Common myeloid progenitor, CD34-positive (primary cell): ENCODE data around the gene NQO2.
A peak's percentile ranks its signal among the peaks of the same experiment; 100 is the strongest.
"Not testable (repeated sequence)": the region's sequence is repeated elsewhere in the genome, so short reads cannot be mapped to it uniquely, and the experiment has no call there.

ENCODE experiments used
- CTCF ChIA-PET: fragments of 350-600 bp; sonication (Branson Sonifier 250); formaldehyde crosslinking; loops from one replicate; lab custom pipeline; 2021; ENCODE audit warnings: antibody characterized with exemption; lab: Charles Lee
- POLR2A ChIA-PET: fragments of 350-600 bp; sonication (Branson Sonifier 250); formaldehyde crosslinking; loops from one replicate; lab custom pipeline; 2021; ENCODE audit warnings: antibody characterized with exemption; lab: Charles Lee
- DNase-seq, 3 donors: peaks; one replicate each; pipeline versions ENCODE4 v3.0.0 to v3.0.0-alpha.2; 2013
- H3K27ac ChIP-seq, 2 experiments: 1 replicate in 1 of 2; 2 replicates in 1 of 2; pipeline ENCODE4 v1.7.0; 2013; ENCODE audit warnings: inconsistent platforms in 2 of 2, low read length in 2 of 2, mild to moderate bottlenecking in 2 of 2, low read depth in 1 of 2, moderate library complexity in 1 of 2; ENCODE audit not compliant: severe bottlenecking in 2 of 2, insufficient read depth in 1 of 2, poor library complexity in 1 of 2
- H3K27me3 ChIP-seq, 5 experiments: replicated peaks in 2 of 5; 1 replicate in 3 of 5; 2 replicates in 2 of 5; pipeline versions ENCODE4 v1.6.1 to v1.7.0; 2013; ENCODE audit warnings: low read length in 4 of 5, mild to moderate bottlenecking in 2 of 5, moderate library complexity in 2 of 5, inconsistent platforms in 1 of 5; ENCODE audit not compliant: insufficient read depth in 5 of 5, control insufficient read depth in 4 of 5
- H3K36me3 ChIP-seq, 4 experiments: 1 replicate in 2 of 4; 2 replicates in 2 of 4; pipeline versions ENCODE4 v1.6.1 to v1.7.0; 2013; ENCODE audit warnings: low read length in 3 of 4, control low read depth in 1 of 4, mild to moderate bottlenecking in 1 of 4; ENCODE audit not compliant: control insufficient read depth in 4 of 4, insufficient read depth in 4 of 4
- H3K4me1 ChIP-seq, 4 experiments: 1 replicate in 3 of 4; 2 replicates in 1 of 4; pipeline versions ENCODE4 v1.6.1 to v1.7.1; 2013; ENCODE audit warnings: low read length in 3 of 4, mild to moderate bottlenecking in 3 of 4, control low read depth in 1 of 4, inconsistent platforms in 1 of 4, moderate library complexity in 1 of 4; ENCODE audit not compliant: control insufficient read depth in 4 of 4, insufficient read depth in 4 of 4; ENCODE audit errors: control extremely low read depth in 1 of 4
- H3K4me3 ChIP-seq, 7 experiments: 1 replicate in 4 of 7; 2 replicates in 3 of 7; pipeline versions ENCODE4 v1.5.1 to v1.7.0; 2013; ENCODE audit warnings: mild to moderate bottlenecking in 7 of 7, low read length in 6 of 7, moderate library complexity in 6 of 7, inconsistent platforms in 2 of 7, low read depth in 2 of 7, control low read depth in 1 of 7; ENCODE audit not compliant: insufficient read depth in 4 of 7, control insufficient read depth in 1 of 7; ENCODE audit errors: extremely low read depth in 1 of 7
- H3K9me3 ChIP-seq, 5 experiments: 1 replicate in 4 of 5; 2 replicates in 1 of 5; pipeline versions ENCODE4 v1.6.1 to v1.7.1; 2013; ENCODE audit warnings: low read length in 4 of 5, mild to moderate bottlenecking in 2 of 5, inconsistent platforms in 1 of 5, low read depth in 1 of 5, moderate library complexity in 1 of 5; ENCODE audit not compliant: control insufficient read depth in 4 of 5, insufficient read depth in 2 of 5; ENCODE audit errors: control extremely low read depth in 1 of 5
- WGBS: methylation state at CpG from one replicate; pipeline ENCODE4 v1.1.5; 2013; ENCODE audit not compliant: insufficient coverage; 5-methylcytosine and 5-hydroxymethylcytosine counted together

Gene NQO2

GRCh38 chr6:3028156-3028555, 28.5 kb downstream of the NQO2 start:
- CTCF ChIA-PET = interaction anchor here (2.1 to 2.6 kb wide), 4 partner anchors 8 to 26 kb away, joined by 8 to 10 read pairs (median 10); no protein-coding TSS in a partner anchor

GRCh38 chr6:3031857-3032640, 32.4 kb downstream of the NQO2 start:
- ChIA-PET CTCF (interaction anchor here (0.7 to 1.5 kb wide), 5 partner anchors 12 to 33 kb away, joined by 3 read pairs; partner anchors contain the start of gene NQO2), POLR2A (no interaction called here)
- 84% methylated on average over 6 of the region's 15 CpGs for WGBS
- H3K36me3 ChIP-seq = no peaks in the 10 kb centered on the region
- no peak overlapping the region for H3K4me3 ChIP-seq
- peaks cover 0 to 7% (median 3%) of the 10 kb centered on the region in 4 experiments for H3K4me1 ChIP-seq
- DNase-seq = peak in 1 of 3 donors; percentile 43
- no peaks in the 10 kb centered on the region for H3K27me3 ChIP-seq
- H3K27ac ChIP-seq = no peak overlapping the region
- H3K9me3 ChIP-seq = peaks cover 0 to 2% (median 0%) of the 10 kb centered on the region in 5 experiments

More at GRCh38 chr6:3028156-3028555, 28.5 kb downstream of the NQO2 start:
- H3K9me3 ChIP-seq, H3K27me3 ChIP-seq, DNase-seq, H3K36me3 ChIP-seq, H3K27ac ChIP-seq, H3K4me3 ChIP-seq, POLR2A ChIA-PET: not testable (repeated sequence)
- 87% methylated on average over 3 of the region's 5 CpGs for WGBS
- H3K4me1 ChIP-seq = peaks cover 10 to 42% (median 35%) of the 10 kb centered on the region in 4 experiments

GRCh38 chr6:3032986-3033385, 33.3 kb downstream of the NQO2 start:
- POLR2A ChIA-PET = no interaction called here
- H3K4me3 ChIP-seq = no peak overlapping the region
- H3K27ac ChIP-seq = no peak overlapping the region
- CTCF ChIA-PET = no interaction called here
- H3K27me3 ChIP-seq = no peaks in the 10 kb centered on the region
- WGBS = 100% methylated on average over 1 of the region's 3 CpGs
- H3K36me3 ChIP-seq = no peaks in the 10 kb centered on the region
- H3K4me1 ChIP-seq = peaks cover 0 to 3% (median under 1%) of the 10 kb centered on the region in 4 experiments
- no peak for DNase-seq
- H3K9me3 ChIP-seq = peaks cover 0 to 2% (median 0%) of the 10 kb centered on the region in 5 experiments

GRCh38 chr6:3033652-3034051, 34.0 kb downstream of the NQO2 start:
- WGBS = 100% methylated on average over 3 of the region's 5 CpGs
- peaks cover 0 to 3% (median under 1%) of the 10 kb centered on the region in 4 experiments for H3K4me1 ChIP-seq
- no peak overlapping the region for H3K4me3 ChIP-seq
- ChIA-PET POLR2A (no interaction called here), CTCF (no interaction called here)
- DNase-seq = no peak
- no peak overlapping the region for H3K27ac ChIP-seq
- H3K27me3 ChIP-seq = no peaks in the 10 kb centered on the region
- no peaks in the 10 kb centered on the region for H3K36me3 ChIP-seq
- peaks cover 0 to 2% (median 0%) of the 10 kb centered on the region in 5 experiments for H3K9me3 ChIP-seq

GRCh38 chr6:3035397-3035796, 35.7 kb downstream of the NQO2 start:
- no peaks in the 10 kb centered on the region for H3K36me3 ChIP-seq
- H3K4me1 ChIP-seq = peaks cover 0 to 3% (median under 1%) of the 10 kb centered on the region in 4 experiments
- peaks cover 0 to 2% (median 0%) of the 10 kb centered on the region in 5 experiments for H3K9me3 ChIP-seq
- no peaks in the 10 kb centered on the region for H3K27me3 ChIP-seq
- 73% methylated on average over 4 of the region's 5 CpGs for WGBS
- H3K4me3 ChIP-seq = no peak overlapping the region
- ChIA-PET CTCF (interaction anchor here (0.6 to 1.5 kb wide), 3 partner anchors 8 to 146 kb away, joined by 3 to 8 read pairs (median 3); partner anchors contain the start of gene NQO2), POLR2A (interaction anchor here (0.6 kb wide), 1 partner anchor 219 kb away, joined by 3 read pairs; no protein-coding TSS in a partner anchor)
- no peak overlapping the region for H3K27ac ChIP-seq
- no peak for DNase-seq

GRCh38 chr6:3036861-3037637, 37.4 kb downstream of the NQO2 start:
- no peak for DNase-seq
- H3K9me3 ChIP-seq = peaks cover 0 to 2% (median 0%) of the 10 kb centered on the region in 5 experiments
- H3K36me3 ChIP-seq = no peaks in the 10 kb centered on the region
- POLR2A ChIA-PET = no interaction called here
- 90% methylated on average over 14 of the region's 19 CpGs for WGBS
- no peak overlapping the region for H3K4me3 ChIP-seq
- H3K27me3 ChIP-seq = no peaks in the 10 kb centered on the region
- peaks cover 0 to 3% (median under 1%) of the 10 kb centered on the region in 4 experiments for H3K4me1 ChIP-seq
- H3K27ac ChIP-seq = no peak overlapping the region
- CTCF ChIA-PET = interaction anchor here (1.5 to 2.1 kb wide), 2 partner anchors 8 to 10 kb away, joined by 8 to 9 read pairs; no protein-coding TSS in a partner anchor
